ENCODE measurements around the gene GON4L. TPM values are rescaled to one million over a fixed set of nuclear protein-coding genes. Genes with fewer than 3 reads are reported as not detected.
A peak's percentile ranks its signal among the peaks of the same experiment; 100 is the strongest.
"Not testable (repeated sequence)": the region's sequence is repeated elsewhere in the genome, so short reads cannot be mapped to it uniquely, and the experiment has no call there.

GON4L gene
- total RNA-seq, 1 experiment from 2014 or later: 15.6 TPM

GRCh38 chr1:155847823-155848529 lies 9.0 kb downstream of the GON4L start:
- H3K36me3 ChIP-seq: peaks cover 75% of the 10 kb centered on the region

DNA sequence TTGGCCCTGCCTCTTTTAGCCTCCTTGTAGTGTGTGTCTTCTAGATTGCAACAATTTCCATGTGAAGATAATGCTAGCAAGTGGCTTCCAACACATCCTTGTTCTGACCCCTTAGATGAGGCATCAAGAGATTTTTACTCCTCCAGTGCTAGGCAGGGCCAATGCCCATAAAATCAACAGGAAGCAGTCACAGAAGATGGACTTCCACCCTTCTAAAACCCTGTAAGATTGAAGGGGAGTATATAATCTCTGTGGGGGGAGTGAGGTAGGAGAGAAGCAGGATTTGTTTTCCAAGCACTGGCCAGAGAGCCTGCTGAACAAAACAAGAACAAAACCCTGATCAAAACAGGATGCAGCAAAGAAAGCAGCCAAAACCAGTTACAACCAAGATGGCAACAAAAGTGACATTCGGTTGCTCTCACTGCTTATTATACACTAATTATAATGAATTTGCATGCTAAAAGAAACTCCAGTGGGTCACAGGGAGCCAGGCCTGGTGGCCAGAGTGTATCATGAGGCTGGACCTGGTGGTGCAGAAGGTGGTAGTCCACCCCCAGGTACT lies 12.1 kb downstream of the GON4L start:
- DNase-seq: no peak
- Histone ChIP-seq H3K27me3 (no peaks in the 10 kb centered on the region), H3K9me3 (no peaks in the 10 kb centered on the region), H3K36me3 (peaks cover 63% of the 10 kb centered on the region), H3K4me3 (no peak overlapping the region)

More at GRCh38 chr1:155847823-155848529, 9.0 kb downstream of the GON4L start:
- no peaks in the 10 kb centered on the region for H3K9me3 ChIP-seq
- H3K4me3 ChIP-seq: no peak overlapping the region
- no peak for DNase-seq
- H3K27me3 ChIP-seq: no peaks in the 10 kb centered on the region

DNA sequence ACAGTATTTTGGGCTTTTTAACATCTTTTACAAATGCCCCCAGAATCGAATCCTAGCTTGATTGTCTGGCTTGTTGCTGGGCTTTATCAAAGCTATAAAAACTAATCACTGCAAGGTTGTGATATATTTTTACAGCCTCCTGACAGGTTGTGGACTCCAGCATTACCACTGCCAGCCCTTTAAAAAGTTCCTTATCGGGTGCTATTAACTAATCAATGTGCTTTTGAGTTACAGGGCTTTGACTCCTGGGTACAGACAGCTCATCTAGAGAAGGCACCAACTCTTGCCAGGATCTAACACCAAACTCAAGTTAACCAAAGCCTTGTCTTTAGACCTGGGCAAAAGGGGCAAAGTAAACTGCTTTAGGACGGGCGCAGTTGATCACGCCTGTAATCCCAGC lies 16.6 kb downstream of the GON4L start:
- no peak for DNase-seq
- no peaks in the 10 kb centered on the region for H3K27me3 ChIP-seq

GRCh38 chr1:155835548-155835947 lies 21.5 kb downstream of the GON4L start:
- Histone ChIP-seq H3K27me3 (no peaks in the 10 kb centered on the region), H3K4me3 (no peak overlapping the region), H3K36me3 (peaks cover 44% of the 10 kb centered on the region)

More for the DNA sequence above, 16.6 kb downstream of the GON4L start:
- Histone ChIP-seq H3K36me3 (peaks cover 58% of the 10 kb centered on the region), H3K9me3 (no peaks in the 10 kb centered on the region), H3K4me3 (no peak overlapping the region)

DNA sequence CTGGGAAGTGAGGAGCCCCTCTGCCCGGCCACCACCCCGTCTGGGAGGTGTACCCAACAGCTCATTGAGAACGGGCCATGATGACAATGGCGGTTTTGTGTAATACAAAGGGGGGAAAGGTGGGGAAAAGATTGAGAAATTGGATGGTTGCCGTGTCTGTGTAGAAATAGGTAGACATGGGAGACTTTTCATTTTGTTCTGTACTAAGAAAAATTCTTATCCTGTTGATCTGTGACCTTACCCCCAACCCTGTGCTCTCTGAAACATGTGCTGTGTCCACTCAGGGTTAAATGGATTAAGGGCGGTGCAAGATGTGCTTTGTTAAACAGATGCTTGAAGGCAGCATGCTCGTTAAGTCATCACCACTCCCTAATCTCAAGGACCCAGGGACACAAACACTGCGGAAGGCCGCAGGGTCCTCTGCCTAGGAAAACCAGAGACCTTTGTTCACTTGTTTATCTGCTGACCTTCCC lies 22.1 kb downstream of the GON4L start:
- not testable (repeated sequence) for DNase-seq

More at GRCh38 chr1:155835548-155835947, 21.5 kb downstream of the GON4L start:
- H3K9me3 ChIP-seq: no peaks in the 10 kb centered on the region
- no peak for DNase-seq

DNA sequence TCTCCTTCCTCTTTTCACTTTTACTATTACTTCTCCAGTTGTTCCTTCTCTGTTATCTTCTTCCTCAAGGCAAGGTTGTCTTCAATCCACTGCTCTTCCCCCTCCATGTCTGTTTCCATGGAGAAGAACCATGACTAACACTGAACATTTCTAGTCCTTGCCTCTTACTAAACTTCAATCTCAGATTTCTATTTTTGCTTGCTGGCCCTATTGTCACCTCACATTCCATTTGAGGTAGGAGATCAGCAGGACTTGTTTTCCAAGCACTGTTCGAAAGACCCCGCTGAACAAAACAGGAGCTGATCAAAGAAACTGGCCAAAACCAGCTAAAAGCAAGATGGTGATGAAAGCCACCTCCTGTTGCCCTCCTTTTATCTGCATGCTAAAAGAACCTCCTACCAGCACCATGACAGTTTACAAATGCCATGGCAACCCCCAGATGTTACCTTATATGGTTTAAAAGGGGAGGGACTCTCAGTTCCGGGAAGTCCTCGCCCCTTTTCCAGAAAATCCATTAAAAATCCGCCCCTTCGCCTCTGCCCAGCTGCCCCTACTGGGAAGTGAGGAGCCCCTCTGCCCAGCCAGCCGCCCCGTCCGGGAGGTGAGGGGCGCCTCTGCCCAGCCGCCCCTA lies 22.6 kb downstream of the GON4L start:
- no peak overlapping the region for H3K4me3 ChIP-seq
- H3K36me3 ChIP-seq: peaks cover 47% of the 10 kb centered on the region
- DNase-seq: no peak
- no peaks in the 10 kb centered on the region for H3K9me3 ChIP-seq
- H3K27me3 ChIP-seq: no peaks in the 10 kb centered on the region

More for the DNA sequence above, 22.1 kb downstream of the GON4L start:
- not testable (repeated sequence) for H3K4me3 ChIP-seq, H3K9me3 ChIP-seq, H3K27me3 ChIP-seq
- H3K36me3 ChIP-seq: peaks cover 47% of the 10 kb centered on the region

DNA sequence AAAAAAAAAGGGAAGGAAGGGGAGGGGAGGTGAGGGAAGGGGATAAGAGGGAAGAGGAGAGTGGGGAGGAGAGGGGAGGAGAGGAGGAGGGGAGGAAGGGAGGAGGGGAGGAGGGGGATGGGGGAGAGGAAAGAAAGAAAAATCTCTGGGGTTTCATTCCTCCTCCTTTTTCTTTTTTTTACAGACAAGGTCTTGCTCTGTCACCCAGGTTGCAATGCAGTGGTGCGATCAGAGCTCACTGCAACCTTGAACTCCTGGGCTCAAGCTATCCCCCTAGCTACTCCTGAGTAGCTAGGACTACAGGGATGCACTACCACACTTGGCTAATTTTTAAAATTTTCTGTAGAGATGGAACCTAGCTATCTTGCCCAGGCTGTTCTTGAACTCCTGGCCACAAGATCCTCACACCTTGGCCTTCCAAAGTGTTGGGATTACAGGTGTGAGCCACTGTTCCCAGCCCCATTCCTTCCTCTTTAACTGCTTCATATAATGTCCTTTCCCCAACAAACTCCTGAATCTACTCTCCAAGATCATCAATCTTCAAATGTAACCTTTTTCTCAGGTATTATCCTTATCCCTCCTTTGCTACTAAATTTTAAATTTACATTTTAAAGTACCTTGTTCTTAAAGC lies 23.2 kb downstream of the GON4L start:
- DNase-seq: no peak
- peaks cover 52% of the 10 kb centered on the region for H3K36me3 ChIP-seq
- H3K9me3 ChIP-seq: no peaks in the 10 kb centered on the region
- H3K4me3 ChIP-seq: no peak overlapping the region
- H3K27me3 ChIP-seq: no peaks in the 10 kb centered on the region

DNA sequence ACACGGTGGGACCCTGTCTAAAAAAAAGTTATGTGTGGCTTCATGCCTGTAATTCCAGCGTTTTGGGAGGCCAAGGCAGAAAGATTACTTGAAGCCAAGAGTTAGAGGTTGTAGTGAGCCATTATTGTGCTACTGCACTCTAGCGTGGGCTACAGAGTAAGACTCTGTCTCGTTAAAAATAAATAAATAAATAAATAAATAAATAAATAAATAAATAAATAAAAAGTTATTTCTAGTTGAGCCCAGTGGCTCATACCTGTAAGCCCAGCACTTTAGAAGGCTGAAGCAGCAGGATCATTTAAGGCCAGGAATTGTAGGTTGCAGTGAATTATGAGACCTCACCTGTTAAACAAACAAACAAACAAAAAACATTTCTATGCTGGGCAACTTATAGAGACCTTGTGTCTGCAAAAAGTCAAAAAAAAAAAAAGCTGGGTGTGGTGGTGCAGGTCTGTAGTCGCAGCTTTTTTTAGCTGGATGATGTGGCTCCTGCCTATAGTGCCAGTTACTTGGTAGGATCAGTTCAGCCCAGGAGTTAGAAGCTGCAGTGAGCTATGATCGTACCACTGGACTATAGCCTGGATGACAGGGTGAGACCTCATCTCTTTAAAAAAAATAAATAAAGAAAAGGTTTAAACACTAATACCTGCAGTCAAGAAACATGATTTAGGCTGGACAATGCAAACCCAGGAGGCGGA lies 25.6 kb downstream of the GON4L start:
- no peaks in the 10 kb centered on the region for H3K27me3 ChIP-seq
- peaks cover 44% of the 10 kb centered on the region for H3K36me3 ChIP-seq
- DNase-seq: no peak
- no peaks in the 10 kb centered on the region for H3K9me3 ChIP-seq
- no peak overlapping the region for H3K4me3 ChIP-seq

DNA sequence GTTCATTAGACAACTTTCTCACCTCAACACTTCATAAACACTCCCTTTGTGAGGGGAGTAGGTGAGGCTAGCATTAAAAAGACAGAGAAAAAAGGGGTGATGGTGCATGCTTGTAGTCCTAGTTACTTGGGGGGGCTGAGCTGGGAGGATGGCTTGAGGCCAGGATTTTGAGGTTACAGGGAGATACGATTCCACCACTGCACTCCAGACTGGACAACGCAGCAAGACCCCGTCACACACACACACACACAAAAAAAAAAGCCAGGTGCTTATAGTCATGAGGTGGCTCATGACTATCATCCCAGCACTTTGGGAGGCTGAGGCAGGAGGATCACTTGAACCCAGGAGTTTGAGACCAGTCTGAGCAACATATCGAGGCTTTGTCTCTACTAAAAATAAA lies 29.6 kb downstream of the GON4L start:
- Histone ChIP-seq H3K4me3 (no peak overlapping the region), H3K9me3 (no peaks in the 10 kb centered on the region), H3K27me3 (no peaks in the 10 kb centered on the region), H3K36me3 (peaks cover 55% of the 10 kb centered on the region)
- DNase-seq: no peak

DNA sequence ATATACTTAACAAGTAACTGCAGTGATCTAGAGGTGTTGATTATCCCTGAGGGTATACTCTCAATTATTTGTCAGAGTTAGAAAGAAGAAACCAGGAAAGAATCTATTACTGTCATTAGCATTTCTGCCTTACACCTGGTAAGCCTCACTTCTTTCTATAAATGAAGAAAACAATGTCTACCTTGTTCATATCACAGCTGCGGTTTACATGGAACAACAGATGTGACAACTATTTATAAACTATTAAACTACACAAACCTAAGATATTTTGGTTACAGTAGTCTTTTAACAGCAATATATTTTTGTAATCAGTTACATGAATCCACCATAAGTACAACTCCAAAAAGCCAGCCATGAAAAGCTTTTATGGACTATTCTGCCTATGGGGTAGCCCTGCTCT lies 40.7 kb downstream of the GON4L start:
- DNase-seq: no peak
- peaks cover 90% of the 10 kb centered on the region for H3K36me3 ChIP-seq
- H3K27me3 ChIP-seq: no peaks in the 10 kb centered on the region
- no peaks in the 10 kb centered on the region for H3K9me3 ChIP-seq
- H3K4me3 ChIP-seq: no peak overlapping the region

DNA sequence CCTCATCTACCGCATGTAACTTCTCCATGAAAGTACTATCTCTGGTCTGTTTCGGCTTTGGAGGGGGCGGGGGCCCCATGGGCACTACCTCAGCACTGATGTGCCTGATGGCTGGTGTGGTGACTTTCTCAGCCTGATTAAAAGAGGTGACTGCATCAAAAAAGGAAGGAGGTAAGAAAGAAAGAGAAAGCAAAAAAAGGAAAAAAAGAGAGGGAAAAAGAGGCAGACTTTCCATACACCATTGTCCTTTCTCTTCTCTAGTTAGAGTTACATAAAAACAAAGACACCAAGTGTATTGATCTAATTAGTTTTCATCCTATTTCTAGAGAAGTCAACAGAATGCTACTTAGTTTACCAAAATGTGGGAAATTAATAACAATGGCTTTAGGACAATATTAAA lies 43.3 kb downstream of the GON4L start:
- no peaks in the 10 kb centered on the region for H3K9me3 ChIP-seq
- no peak for DNase-seq
- H3K4me3 ChIP-seq: no peak overlapping the region
- H3K27me3 ChIP-seq: no peaks in the 10 kb centered on the region
- peaks cover 80% of the 10 kb centered on the region for H3K36me3 ChIP-seq

DNA sequence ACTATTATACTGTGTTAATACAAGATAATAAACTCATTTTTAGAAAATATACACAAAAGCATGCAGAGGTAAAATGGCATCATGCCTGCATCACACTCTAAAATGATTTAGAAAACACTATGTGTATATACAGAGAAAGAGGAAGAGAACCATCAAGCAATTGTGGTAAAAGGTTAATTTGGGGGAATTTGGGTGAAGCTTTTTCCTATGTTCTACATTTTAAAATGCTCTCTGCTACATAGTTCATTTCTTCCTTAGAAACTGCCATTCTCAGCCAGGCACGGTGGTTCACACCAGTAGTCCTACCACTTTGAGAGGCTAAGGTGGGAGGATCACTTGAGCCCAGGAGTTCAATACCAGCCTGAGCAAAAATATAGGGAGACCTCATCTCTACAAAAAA lies 44.1 kb downstream of the GON4L start:
- Histone ChIP-seq H3K36me3 (peaks cover 80% of the 10 kb centered on the region), H3K27me3 (no peaks in the 10 kb centered on the region), H3K4me3 (no peak overlapping the region), H3K9me3 (no peaks in the 10 kb centered on the region)
- DNase-seq: no peak

GRCh38 chr1:155809088-155809487 lies 47.9 kb downstream of the GON4L start:
- no peak overlapping the region for H3K4me3 ChIP-seq
- H3K9me3 ChIP-seq: no peaks in the 10 kb centered on the region
- DNase-seq: no peak
- H3K27me3 ChIP-seq: no peaks in the 10 kb centered on the region
- H3K36me3 ChIP-seq: peaks cover 76% of the 10 kb centered on the region

- Histone ChIP-seq H3K36me3 (peaks cover 71% of the 10 kb centered on the region), H3K9me3 (no peaks in the 10 kb centered on the region), H3K4me3 (no peak overlapping the region), H3K27me3 (no peaks in the 10 kb centered on the region)
- DNase-seq: no peak
Measured at GRCh38 chr1:155801149-155801548, 55.9 kb downstream of the GON4L start.

- not testable (repeated sequence) for H3K4me3 ChIP-seq, H3K27me3 ChIP-seq, DNase-seq, H3K9me3 ChIP-seq
- peaks cover 59% of the 10 kb centered on the region for H3K36me3 ChIP-seq
Measured at GRCh38 chr1:155795618-155796017, 61.4 kb downstream of the GON4L start.

DNA sequence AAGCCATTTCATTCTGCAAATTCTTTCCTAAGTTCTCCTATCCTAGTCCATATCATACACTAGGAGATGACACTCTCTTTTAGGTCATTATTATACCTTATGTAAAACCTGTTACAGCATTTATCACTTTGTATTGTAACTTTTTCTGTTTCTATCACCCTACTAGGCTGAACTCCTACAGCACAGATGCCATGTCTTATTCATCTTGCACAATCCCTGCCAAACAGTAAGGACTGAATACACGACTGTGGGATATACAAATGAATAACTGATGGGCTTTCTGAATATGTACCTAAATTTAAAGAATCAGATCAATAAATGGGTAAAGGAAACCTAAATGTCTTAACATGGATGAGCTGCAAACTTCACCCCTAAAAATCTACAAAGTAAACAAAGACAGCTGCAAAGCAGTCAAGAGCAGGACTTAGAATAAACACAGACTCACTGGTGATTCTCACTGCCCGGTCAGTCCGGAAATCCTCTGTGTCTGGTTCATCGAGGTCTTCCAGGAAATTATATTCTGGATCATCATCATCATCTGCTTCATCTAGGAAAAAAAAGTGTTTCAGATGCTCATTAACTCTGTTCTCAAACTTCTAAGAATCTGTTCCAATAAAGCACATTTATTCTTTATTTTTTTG lies 62.3 kb downstream of the GON4L start:
- peak; percentile 9 for DNase-seq
- H3K36me3 ChIP-seq: peaks cover 56% of the 10 kb centered on the region

More for the DNA sequence above, 62.3 kb downstream of the GON4L start:
- Histone ChIP-seq H3K27me3 (no peaks in the 10 kb centered on the region), H3K9me3 (no peaks in the 10 kb centered on the region), H3K4me3 (no peak overlapping the region)
